H1 (cell line): ENCODE measurements around the gene TRIM39. TPM values are rescaled to one million over a fixed set of nuclear protein-coding genes. Genes with fewer than 3 reads are reported as not detected.

Source experiments
- CHD7 ChIP-seq: fragments of 300-600 bp; sonication (generic); IDR thresholded peaks from 2 replicates; pipeline ENCODE4 v1.7.1; 2012; ENCODE audit warnings: low read length, moderate library complexity, mild to moderate bottlenecking, inconsistent platforms; ENCODE audit not compliant: insufficient replicate concordance
- CREB1 ChIP-seq: IDR thresholded peaks from 2 replicates; pipeline ENCODE4 v1.6.1; 2012; ENCODE audit warnings: inconsistent platforms
- JUN ChIP-seq: IDR thresholded peaks from 2 replicates; pipeline ENCODE4 v1.6.1; 2011; ENCODE audit warnings: low read depth, mild to moderate bottlenecking, improper control_type of control experiment, low read length
- NANOG ChIP-seq: IDR thresholded peaks from 2 replicates; pipeline ENCODE4 v1.6.1; 2011; ENCODE audit warnings: low read length, low read depth, mild to moderate bottlenecking, inconsistent platforms; ENCODE audit not compliant: insufficient read depth, poor library complexity, severe bottlenecking
- RFX5 ChIP-seq: IDR thresholded peaks from 2 replicates; pipeline ENCODE4 v1.6.1; 2011; ENCODE audit warnings: low read depth, low read length, improper control_type of control experiment, borderline replicate concordance
- SAP30 ChIP-seq: fragments of 300-600 bp; sonication (generic); IDR thresholded peaks from 2 replicates; pipeline ENCODE4 v1.7.1; 2012; ENCODE audit warnings: low read length, moderate library complexity, mild to moderate bottlenecking, inconsistent platforms; ENCODE audit not compliant: insufficient read depth, insufficient replicate concordance
- SP4 ChIP-seq: IDR thresholded peaks from 2 replicates; pipeline ENCODE4 v1.6.1; 2012; ENCODE audit warnings: low read length, inconsistent platforms
- SUZ12 ChIP-seq: fragments of 200-600 bp; sonication (generic); IDR thresholded peaks from 2 replicates; pipeline ENCODE4 v1.6.1; 2012; ENCODE audit warnings: mild to moderate bottlenecking, inconsistent platforms, low read length, moderate library complexity, mixed read lengths
- polyA plus RNA-seq, 7 experiments: library from polyadenylated mRNA; depleted of rRNA in 3 of 7; stranded (reverse) in 5 of 7; unstranded in 2 of 7; fragments of >200 nt in 5 of 7; fragments of 200-250 nt in 2 of 7; gene quantifications; 1 replicate in 5 of 7; 2 replicates in 1 of 7; 4 replicates in 1 of 7; pipeline versions ENCODE4 v1.2.1 to v1.2.3, GENCODE V29; 2011 to 2013; ENCODE audit warnings: missing spikeins in 2 of 7, mixed read lengths in 2 of 7
- total RNA-seq: library from RNA; stranded (reverse); fragmentation: NEBNext Ultra II Directional; extraction: Animal tissue kit (Norgen Biotek cat#: 25700); gene quantifications from 2 replicates; pipeline ENCODE4 v1.2.1, GENCODE V29; 2021

Gene TRIM39
- total and polyA plus RNA-seq, 2 of the 8 experiments (the other 6 are each of a cell fraction or from before 2014, with no cell fraction given): 7.3 to 26.1 TPM

DNA sequence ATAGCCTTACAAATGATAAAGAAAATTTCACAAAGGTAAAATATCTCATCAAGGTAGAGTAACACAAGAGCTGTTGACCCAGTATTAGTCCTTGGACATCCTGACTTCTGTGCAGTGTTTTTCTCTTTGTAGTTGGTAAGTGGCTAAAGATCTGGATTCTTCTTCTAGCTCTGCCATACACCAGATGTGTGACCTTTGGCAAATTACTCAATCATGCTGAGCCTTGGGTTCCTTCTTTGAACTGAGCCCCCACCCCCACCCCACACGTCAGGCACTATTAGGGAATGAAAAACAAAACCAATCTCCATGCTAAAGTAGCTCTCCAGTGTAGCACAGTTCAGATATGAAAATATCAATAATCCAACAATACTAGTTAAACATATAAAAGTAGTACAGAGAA lies 15.1 kb upstream of the TRIM39 start (continued):
- no peak for TF ChIP-seq CHD7
- TF ChIP-seq SP4: no peak
- TF ChIP-seq SAP30: no peak
- no peak for TF ChIP-seq NANOG
- no peak for TF ChIP-seq CREB1
- TF ChIP-seq SUZ12: no peak
- no peak for TF ChIP-seq JUN
- TF ChIP-seq RFX5: no peak
